Embryonic facial prominence (tissue), 1 donor: ENCODE data around the gene LAMA3.
"Not testable (repeated sequence)": the region's sequence is repeated elsewhere in the genome, so short reads cannot be mapped to it uniquely, and the experiment has no call there.

ENCODE experiments used
- DNase-seq: peaks from one replicate; pipeline ENCODE4 v3.0.0-alpha.2; 2016; ENCODE audit errors: extremely low spot score

The LAMA3 gene

DNA sequence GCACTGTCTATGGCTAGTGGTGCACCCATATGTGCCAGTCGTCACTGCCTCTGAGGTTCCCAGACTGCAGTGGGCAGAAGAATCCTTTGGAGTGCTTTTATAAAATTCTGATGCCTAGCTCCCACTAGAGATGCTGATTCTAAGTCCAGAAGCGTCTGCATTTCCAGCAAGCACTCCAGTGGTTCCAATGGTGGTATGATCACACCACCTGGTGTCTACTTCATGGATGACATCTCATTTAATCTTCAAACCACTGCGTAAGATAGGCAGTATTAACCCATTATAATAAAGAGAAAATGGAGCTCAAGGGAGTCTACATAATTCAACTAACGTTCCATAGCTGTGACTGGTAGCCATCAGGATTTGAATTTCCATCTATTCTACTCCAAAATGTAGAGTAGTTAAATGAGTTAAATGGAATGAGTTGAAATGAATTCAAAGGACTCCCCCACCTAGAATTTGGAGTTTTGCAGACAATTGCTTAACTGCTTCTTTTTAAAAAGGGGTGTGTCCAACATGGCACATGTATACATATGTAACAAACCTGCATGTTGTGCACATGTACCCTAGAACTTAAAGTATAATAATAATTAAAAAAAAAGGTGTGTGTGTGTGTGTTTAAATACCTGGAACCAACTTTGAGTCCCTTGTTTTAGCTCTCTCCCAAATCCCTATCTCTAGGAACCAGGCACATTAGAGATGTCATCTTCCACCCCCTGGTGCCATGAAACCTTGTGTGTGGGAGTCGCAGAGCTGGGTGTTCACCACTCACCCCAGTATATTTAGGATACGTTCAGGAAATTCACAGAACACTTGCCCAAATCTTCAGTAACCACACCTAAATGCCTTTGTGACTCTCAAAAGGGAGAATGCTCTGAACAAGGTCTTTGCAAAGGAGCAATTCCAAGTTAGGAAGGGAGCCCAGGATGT, 14.1 kb downstream of the LAMA3 start:
- no peak for DNase-seq

- no peak for DNase-seq
These were observed 14.7 kb downstream of the LAMA3 start for GRCh38 chr18:23703987-23704384.

DNA sequence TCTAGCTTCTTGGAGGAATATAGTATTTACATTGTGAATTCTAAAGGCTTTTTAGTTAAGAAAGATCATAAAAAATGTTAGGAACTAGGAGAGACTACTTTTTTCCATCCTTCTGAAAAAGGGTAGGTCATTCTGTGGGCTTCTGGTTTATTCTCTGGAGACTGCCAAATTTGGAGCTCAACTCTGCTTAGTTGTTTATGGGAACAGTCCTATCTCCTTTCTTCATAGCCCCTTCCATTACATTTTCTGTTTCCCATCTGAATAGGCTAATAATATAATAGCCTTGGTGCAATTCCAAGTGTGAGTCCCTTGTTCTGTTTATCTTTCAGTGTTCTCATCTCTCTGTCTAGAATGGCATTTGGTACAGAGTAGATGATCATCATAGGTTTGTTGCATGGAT, 15.6 kb downstream of the LAMA3 start:
- no peak for DNase-seq

DNA sequence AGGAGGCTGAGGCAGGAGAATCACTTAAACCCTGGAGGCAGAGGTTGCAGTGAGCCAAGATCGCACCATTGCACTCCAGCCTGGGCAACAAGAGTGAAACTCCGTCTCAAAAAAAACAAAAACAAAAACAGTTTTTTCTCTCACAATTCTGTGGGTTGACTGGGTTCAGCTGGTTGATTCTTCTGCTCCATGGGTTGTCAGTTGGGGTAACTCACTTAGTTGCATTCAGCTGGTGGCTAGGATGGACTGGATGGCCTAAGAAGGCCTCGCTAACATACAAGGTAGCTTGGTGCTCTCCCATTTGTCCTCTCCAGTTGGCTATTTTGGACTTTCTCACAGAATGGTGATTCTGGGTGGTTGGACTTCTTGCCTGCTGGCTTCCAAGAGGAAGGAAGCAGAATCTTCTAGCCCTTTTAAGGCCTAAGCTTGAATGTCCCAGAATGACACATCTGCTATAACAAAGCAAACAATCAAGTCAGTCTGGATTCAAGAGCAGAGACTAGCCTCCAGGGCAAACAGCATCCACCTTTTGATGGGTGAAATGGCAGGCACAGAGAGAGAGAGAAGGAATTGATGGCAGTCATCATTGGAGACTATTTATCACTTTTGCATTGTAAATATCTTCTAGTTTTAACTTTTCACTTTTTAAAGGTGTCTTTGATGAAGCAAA, 17.9 kb downstream of the LAMA3 start:
- DNase-seq: no peak

DNA sequence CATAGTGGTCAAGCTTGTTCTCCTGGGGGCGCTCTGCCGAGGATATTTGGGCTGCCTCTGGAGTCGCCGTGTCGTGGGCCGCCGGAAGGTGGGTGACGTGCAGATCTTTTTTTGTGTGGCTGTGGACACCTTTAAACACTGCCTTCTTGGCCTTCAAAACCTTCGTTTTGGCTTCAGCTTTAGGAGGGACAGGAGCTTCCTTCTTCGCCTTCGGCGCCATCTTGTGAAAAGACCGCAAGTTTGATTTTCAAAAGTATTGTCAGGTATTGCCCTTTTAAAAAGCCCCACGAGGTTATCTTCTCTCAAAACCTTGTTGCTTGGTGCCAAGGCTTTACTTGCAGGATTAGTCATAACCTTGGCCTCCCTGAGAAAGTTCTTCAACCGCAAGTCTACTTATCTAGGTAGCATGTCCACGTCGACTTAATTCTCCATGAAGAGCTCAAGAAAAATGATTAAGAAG, 20.8 kb downstream of the LAMA3 start:
- no peak for DNase-seq

DNA sequence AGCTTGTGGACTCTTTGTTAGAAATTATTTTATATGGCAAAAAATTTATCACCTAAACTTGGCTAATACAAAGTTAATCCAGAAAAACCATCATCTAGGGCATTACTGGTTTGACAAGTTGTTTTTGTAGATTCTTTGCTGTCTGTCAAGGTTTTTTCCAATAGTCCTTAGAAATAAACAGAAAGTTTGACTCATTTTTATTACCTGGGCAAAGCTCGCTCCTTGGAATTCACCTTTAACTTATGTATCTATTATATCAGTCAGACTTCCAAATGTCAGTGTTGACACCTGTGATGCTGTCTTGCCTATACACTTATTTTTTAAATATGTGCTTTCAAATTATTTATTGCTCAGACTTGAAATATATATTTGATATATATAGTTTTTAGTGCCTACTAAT, 21.7 kb downstream of the LAMA3 start:
- no peak for DNase-seq

DNA sequence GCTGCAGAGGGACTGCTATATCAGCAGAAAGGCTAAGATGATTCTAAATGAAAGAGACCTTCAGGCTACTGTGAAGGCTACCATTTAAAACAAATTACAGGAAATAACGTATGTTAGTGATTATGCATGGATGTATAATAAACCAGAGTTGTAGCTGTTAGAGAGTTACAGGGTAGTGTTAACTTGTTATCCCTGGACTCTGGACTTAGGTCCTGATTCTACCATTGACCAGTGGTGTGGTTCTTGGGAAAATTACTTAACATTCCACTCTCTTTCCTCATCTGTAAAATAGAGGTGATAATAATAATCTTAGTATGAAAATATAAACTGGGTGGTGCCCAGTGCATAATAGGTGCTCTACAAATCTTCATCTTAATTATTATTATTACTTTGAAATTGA, 22.2 kb downstream of the LAMA3 start:
- no peak for DNase-seq

DNA sequence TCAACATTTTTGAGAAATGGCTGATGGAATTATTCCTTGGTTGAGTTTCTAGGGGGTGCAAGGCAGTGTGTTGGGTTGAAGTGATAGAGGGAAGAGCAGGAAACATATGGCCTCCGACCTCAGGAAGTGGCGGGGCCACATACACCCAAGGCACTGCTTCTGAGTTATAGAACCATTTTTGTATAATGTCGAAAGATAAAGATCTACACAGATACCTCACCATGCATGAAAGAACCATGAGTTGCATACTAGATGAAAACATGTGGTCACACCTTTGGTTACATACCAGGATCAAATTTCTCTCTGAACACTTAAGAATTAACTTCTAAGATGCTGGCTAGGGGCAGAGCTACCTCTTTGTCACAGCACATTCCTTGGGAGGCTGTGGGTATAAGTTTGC, 23.2 kb downstream of the LAMA3 start:
- no peak for DNase-seq

GRCh38 chr18:23714576-23714975, 25.3 kb downstream of the LAMA3 start:
- DNase-seq: no peak

DNA sequence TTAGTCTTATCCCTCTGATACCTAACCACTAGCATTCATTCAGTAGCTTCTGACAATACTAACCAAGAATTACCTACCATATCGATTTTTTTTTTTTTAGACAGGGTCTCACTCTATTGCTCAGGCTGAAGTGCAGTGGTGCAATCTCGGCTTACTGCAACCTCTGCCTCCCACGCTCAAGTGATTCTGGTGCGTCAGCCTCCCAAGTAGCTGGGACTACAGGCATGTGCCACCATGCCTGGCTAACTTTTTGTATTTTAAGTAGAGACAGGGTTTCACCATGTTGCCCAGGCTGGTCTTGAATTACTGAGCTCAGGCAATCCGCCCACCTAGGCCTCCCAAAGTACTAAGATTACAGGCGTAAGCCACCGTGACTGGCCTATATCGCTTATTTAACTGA, 26.8 kb downstream of the LAMA3 start:
- not testable (repeated sequence) for DNase-seq

- DNase-seq: no peak
These were observed 27.3 kb downstream of the LAMA3 start for GRCh38 chr18:23716516-23716915.

- DNase-seq: no peak
These were observed 27.7 kb downstream of the LAMA3 start for GRCh38 chr18:23716966-23717365.

DNA sequence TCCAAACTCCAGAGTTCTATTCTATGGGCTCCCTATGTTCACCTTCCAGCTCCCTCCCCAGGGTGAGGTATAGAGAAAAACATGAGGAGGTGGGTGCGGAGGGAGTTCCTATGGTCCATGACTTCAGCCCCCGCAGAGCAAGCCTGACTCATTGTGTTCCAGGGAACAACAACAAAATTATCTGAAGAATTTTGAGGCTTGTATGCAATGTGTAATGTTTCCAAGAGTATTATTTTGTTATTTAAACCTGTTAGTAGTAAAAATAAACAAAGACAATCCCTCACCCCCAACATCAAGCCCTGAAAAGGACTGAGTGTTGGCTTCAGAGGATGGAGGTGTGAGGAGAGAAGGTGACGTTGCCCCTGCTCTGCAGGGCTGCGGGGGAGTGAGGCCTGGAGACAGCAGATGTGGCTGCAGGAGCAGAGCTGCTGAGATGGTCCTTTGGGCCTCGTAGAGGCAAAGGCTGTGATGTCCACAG, 29.0 kb downstream of the LAMA3 start:
- no peak for DNase-seq

GRCh38 chr18:23718731-23719130, 29.5 kb downstream of the LAMA3 start:
- no peak for DNase-seq

GRCh38 chr18:23719634-23720201, 30.5 kb downstream of the LAMA3 start:
- DNase-seq: no peak

GRCh38 chr18:23721696-23722480, 32.6 kb downstream of the LAMA3 start:
- no peak for DNase-seq

- DNase-seq: no peak
These were observed 33.4 kb downstream of the LAMA3 start for GRCh38 chr18:23722646-23723045.

DNA sequence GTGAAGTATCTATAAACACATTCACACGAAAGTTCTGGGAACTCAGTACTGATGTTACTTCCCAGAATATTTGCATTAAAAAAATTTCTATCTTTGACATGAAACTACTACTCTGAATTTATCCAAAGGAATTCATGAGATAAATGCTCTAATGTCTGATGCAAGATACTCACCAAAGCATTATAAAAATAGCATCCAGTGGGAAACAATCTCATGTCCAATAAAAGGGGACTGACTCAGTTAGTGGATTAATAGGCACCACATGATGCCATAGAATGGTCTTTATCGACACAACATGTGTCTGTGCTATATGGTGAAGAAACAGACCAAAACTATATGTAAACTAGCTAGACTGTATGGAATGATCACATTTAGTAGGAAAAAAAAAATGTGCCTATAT, 33.9 kb downstream of the LAMA3 start:
- DNase-seq: no peak

GRCh38 chr18:23724681-23725080, 35.4 kb downstream of the LAMA3 start:
- no peak for DNase-seq

DNA sequence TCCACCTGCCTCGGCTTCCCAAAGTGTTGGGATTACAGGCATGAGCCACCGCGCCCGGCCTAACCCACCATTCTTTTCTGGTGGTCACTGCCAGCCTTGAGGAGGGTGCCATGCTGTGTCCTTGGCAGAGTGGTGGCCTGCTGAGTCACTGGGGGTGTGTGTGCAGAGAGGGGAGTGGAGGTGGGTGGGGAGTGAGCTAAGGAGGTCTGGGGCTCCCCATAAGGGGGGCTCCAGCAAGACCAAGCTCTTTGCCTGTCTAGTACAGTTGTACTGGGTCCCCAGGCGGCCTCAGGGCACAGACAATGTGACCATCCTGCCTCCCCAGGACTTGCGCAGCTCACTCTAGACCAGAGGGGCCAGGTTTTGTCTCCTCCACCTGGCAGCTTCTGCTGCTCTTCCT, 36.1 kb downstream of the LAMA3 start:
- DNase-seq: no peak

DNA sequence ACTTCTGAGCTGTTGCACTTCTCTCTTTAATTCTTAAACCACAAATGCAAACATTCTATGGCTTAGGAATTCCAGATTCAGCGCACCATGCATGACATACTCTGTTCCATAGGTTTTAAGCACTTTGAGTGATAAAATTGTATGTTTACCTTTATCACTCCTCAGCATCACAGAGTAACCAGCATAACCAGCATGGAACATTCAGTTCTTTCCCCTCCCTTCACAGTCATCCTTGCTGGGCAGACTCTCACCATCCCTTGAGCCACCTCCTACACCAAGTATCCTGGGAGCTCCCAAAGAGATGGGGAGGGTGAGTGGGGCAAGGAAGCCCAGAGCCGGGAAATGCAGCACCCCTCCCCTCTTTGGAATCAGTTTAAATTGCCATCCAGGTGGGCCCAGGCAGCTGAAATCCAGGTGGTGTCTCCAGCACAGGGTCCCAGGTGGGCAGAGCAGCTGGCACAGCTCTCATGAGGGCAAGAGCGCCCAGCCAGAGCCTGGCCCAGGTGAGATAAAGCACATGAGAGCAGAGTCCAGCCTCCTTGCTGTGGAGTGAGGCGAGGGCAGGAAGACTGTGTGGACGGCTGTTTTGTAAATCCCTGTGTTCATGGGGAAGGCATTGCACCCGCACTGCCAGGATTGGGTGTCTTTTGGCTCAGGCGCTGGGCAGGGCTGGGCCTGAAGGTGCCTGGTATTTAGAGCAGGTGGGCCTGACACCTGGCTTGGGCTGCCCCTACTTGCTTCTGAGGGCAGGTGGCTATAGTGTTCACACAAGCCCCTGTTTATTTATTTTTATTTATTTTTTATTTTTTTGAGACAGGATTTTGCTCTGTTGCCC, 36.8 kb downstream of the LAMA3 start:
- no peak for DNase-seq
